Type B pancreatic cell (in vitro differentiated cells): ENCODE measurements around the gene KRT35. TPM values are rescaled to one million over a fixed set of nuclear protein-coding genes. Genes with fewer than 3 reads are reported as not detected.

Source experiments
- DNase-seq: peaks from one replicate; pipeline ENCODE4 v3.0.0; 2021; ENCODE audit warnings: mixed read lengths; ENCODE audit not compliant: unreplicated experiment; ENCODE audit errors: extremely low spot score
- H3K27ac Mint-ChIP-seq: 2 replicates; pipeline ENCODE4 v1.8.0; 2021; ENCODE audit warnings: mild to moderate bottlenecking, mixed read lengths
- H3K27me3 Mint-ChIP-seq: 2 replicates; pipeline ENCODE4 v1.8.0; 2021; ENCODE audit warnings: mixed read lengths
- H3K36me3 Mint-ChIP-seq: 2 replicates; pipeline ENCODE4 v1.8.0; 2021; ENCODE audit warnings: mixed read lengths
- H3K4me1 Mint-ChIP-seq: one replicate; pipeline ENCODE4 v1.8.0; 2021; ENCODE audit warnings: mixed read lengths; ENCODE audit not compliant: unreplicated experiment
- H3K4me3 Mint-ChIP-seq: 2 replicates; pipeline ENCODE4 v1.8.0; 2021; ENCODE audit warnings: mild to moderate bottlenecking, mixed read lengths
- H3K9me3 Mint-ChIP-seq: 2 replicates; pipeline ENCODE4 v1.8.0; 2021; ENCODE audit warnings: mixed read lengths
- total RNA-seq: library from RNA; stranded (reverse); gene quantifications from 2 replicates; pipeline ENCODE4 v1.2.1, GENCODE V29; 2021; ENCODE audit warnings: low replicate concordance
- TF ChIP-seq, protein P1 (sequence below): fragments of 200-600 bp; sonication (generic); conservative IDR thresholded peaks from 2 replicates; pipeline ENCODE4 v1.5.0; 2021; ENCODE audit warnings: antibody characterized with exemption, mild to moderate bottlenecking

KRT35 gene
- total RNA-seq, 1 donor from 2014 or later: not detected

DNA sequence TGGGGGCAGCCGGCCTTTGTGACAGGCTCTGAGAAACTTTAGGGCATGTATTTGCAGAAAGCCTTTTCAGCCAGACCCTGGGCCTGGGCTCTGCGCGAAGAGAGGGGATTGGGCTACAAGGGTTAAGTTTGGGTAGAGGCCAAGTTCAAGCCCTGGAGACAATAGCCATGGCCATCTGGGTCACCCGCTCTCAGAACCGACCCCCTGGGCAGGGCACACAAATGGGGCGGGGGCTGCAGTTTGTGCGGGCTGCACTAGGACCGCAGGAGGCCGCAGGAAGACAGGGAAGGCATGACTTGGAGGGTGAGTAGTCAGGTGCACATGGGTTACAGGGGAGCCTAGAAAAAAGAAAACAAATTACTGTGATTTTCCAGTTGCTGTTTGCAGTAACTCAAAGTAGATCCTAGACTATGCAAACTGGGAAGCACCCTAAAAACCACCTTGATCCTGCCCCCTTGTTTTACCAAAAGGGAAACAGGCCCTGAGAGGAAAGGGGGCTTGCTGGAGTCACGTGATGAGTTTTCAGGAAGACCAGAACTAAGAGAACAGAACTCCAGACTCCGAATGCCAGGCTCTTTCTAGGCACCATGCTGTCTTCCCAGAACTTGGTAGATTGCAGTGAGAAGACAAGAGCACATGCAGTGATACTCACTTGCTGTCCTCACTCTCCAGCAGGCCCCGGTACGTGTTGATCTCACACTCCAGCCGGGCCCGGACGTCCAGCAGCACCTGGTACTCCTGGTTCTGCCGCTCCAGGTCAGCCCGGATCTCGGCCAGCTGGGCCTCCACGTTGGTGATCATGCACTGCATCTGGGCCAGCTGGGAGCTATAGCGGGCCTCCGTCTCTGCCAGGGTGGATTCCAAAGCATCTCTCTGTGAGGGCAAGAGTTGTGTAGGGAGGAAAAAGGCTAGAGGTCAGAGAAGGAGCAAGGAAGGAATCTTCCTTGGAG is 3.8 kb downstream of the KRT35 start:
- Mint-ChIP-seq H3K4me3 (no peak overlapping the region), H3K36me3 (no peaks in the 10 kb centered on the region), H3K27ac (no peak overlapping the region), H3K9me3 (peaks cover 5% of the 10 kb centered on the region), H3K27me3 (no peaks in the 10 kb centered on the region), H3K4me1 (no peaks in the 10 kb centered on the region)
- TF ChIP-seq, protein P1, sequence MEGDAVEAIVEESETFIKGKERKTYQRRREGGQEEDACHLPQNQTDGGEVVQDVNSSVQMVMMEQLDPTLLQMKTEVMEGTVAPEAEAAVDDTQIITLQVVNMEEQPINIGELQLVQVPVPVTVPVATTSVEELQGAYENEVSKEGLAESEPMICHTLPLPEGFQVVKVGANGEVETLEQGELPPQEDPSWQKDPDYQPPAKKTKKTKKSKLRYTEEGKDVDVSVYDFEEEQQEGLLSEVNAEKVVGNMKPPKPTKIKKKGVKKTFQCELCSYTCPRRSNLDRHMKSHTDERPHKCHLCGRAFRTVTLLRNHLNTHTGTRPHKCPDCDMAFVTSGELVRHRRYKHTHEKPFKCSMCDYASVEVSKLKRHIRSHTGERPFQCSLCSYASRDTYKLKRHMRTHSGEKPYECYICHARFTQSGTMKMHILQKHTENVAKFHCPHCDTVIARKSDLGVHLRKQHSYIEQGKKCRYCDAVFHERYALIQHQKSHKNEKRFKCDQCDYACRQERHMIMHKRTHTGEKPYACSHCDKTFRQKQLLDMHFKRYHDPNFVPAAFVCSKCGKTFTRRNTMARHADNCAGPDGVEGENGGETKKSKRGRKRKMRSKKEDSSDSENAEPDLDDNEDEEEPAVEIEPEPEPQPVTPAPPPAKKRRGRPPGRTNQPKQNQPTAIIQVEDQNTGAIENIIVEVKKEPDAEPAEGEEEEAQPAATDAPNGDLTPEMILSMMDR: no peak
- DNase-seq: no peak

DNA sequence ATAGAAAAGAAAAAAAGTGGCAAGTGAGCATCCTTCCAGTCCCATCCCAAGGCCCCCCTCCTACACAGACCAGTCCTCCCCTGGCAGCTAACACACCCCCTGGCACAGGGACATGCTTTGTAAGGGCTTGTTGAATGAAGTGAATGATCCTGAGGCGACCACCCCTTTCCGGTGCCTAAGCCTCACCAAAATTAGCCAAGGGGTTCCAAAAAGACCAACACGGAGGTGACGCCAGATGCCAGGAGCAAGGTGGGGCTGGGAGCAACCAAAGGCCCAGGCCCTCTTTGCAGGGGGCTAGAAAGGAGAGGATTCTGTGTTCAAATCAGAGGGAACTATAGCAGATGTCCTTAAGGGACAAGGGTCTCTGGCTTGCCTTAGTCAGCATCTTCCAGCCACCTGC is 5.5 kb downstream of the KRT35 start:
- DNase-seq: no peak
- Mint-ChIP-seq H3K27me3 (no peaks in the 10 kb centered on the region), H3K4me1 (no peaks in the 10 kb centered on the region), H3K36me3 (no peaks in the 10 kb centered on the region), H3K9me3 (peaks cover 5% of the 10 kb centered on the region), H3K27ac (no peak overlapping the region), H3K4me3 (no peak overlapping the region)
- TF ChIP-seq, protein P1: no peak

DNA sequence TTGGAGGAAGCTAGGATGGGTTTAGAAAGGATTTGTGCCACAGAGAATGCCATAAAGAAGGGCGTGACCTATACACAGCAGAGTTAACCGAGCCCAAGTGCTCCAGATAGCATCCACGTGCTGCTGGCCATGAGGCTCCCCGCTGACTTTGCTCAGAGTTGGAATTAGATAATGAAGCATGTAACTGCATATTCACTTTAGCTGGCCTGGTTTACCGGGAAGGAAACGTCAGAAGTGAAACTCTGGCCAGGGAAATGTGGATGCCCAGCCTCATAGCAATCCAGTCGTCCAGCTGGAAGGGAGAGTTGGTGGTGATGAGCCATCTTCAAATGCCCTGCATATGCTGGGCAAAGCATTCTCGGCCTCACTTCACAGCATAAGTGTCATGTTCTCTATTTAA is 6.1 kb downstream of the KRT35 start:
- no peaks in the 10 kb centered on the region for H3K27me3 Mint-ChIP-seq
- peaks cover 5% of the 10 kb centered on the region for H3K9me3 Mint-ChIP-seq
- no peaks in the 10 kb centered on the region for H3K4me1 Mint-ChIP-seq
- TF ChIP-seq, protein P1: no peak
- no peaks in the 10 kb centered on the region for H3K36me3 Mint-ChIP-seq
- H3K27ac Mint-ChIP-seq: no peak overlapping the region
- DNase-seq: no peak
- no peak overlapping the region for H3K4me3 Mint-ChIP-seq

DNA sequence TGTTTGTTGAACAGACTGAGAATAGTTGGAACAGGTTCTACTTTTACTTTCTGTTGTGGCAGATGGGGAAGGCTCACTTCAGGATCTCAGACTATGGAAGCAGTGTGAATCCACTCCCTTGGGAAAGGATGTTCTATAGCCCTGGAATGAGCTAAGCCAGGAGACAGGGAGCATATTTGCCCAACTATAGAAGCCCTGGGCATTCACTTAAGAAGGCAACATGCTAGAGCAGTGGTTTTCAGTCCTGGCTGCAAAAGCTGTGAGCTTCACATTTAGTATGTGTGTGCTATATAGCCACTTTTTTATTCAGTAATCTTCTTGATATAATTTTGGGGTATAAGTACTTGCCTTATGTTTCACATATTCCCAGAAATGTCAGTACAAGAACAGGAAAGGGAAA is 12.6 kb downstream of the KRT35 start:
- Mint-ChIP-seq H3K36me3 (no peaks in the 10 kb centered on the region), H3K9me3 (peaks cover 11% of the 10 kb centered on the region), H3K27me3 (peaks cover 2% of the 10 kb centered on the region), H3K27ac (no peak overlapping the region), H3K4me1 (peaks cover 6% of the 10 kb centered on the region), H3K4me3 (no peak overlapping the region)
- TF ChIP-seq, protein P1: no peak
- no peak for DNase-seq

- no peaks in the 10 kb centered on the region for H3K36me3 Mint-ChIP-seq
- no peak for DNase-seq
- no peak overlapping the region for H3K4me3 Mint-ChIP-seq
- H3K27ac Mint-ChIP-seq: no peak overlapping the region
- H3K27me3 Mint-ChIP-seq: peaks cover 2% of the 10 kb centered on the region
- peaks cover 6% of the 10 kb centered on the region for H3K9me3 Mint-ChIP-seq
- H3K4me1 Mint-ChIP-seq: peaks cover 6% of the 10 kb centered on the region
- TF ChIP-seq, protein P1: no peak
Measured at GRCh38 chr17:41467561-41467960, 13.4 kb downstream of the KRT35 start.
